Tibial nerve (tissue), 4 donors: ENCODE measurements around the gene GBE1. TPM values are rescaled to one million over a fixed set of nuclear protein-coding genes. Genes with fewer than 3 reads are reported as not detected.
A peak's percentile ranks its signal among the peaks of the same experiment; 100 is the strongest.

Experiments used
- DNase-seq, 2 donors: peaks; one replicate each; pipeline ENCODE4 v3.0.0-alpha.2; 2019; ENCODE audit warnings: low spot score in 2 of 2
- H3K27ac ChIP-seq, 4 donors: fragments of 200-600 bp; sonication (generic) in 3 of 4; one replicate each; pipeline ENCODE4 v1.5.1; 2017 to 2019; ENCODE audit warnings: mild to moderate bottlenecking in 1 of 4
- H3K27me3 ChIP-seq, 2 donors: fragments of 200-600 bp; sonication (generic) in 1 of 2; one replicate each; pipeline versions ENCODE4 v1.5.1 to v1.6.0; 2017 to 2019
- H3K36me3 ChIP-seq, 3 donors: fragments of 200-600 bp; sonication (generic); one replicate each; pipeline ENCODE4 v1.5.1; 2018 to 2019
- H3K4me1 ChIP-seq, 4 donors: fragments of 200-600 bp; sonication (generic) in 3 of 4; one replicate each; pipeline ENCODE4 v1.5.1; 2017 to 2019
- H3K4me3 ChIP-seq, 4 donors: fragments of 200-600 bp; sonication (generic) in 3 of 4; one replicate each; pipeline ENCODE4 v1.5.1; 2017 to 2019; ENCODE audit warnings: mild to moderate bottlenecking in 1 of 4, moderate library complexity in 1 of 4
- H3K9me3 ChIP-seq, 4 donors: fragments of 200-600 bp; sonication (generic) in 3 of 4; one replicate each; pipeline ENCODE4 v1.5.1; 2017 to 2019
- EP300 ChIP-seq, 2 donors: sonication (generic); formaldehyde crosslinking; IDR thresholded peaks; one replicate each; pipeline ENCODE4 v1.6.1; 2017; ENCODE audit warnings: antibody characterized with exemption in 2 of 2, mild to moderate bottlenecking in 1 of 2
- POLR2A ChIP-seq, 2 donors: fragments of 450-650 bp; IDR thresholded peaks; one replicate each; pipeline ENCODE4 v1.6.1; 2017; ENCODE audit warnings: antibody characterized with exemption in 2 of 2, mild to moderate bottlenecking in 2 of 2, moderate library complexity in 2 of 2
- WGBS, 2 donors: methylation state at CpG; one replicate each; pipeline ENCODE4 v1.1.5; 2018; 5-methylcytosine and 5-hydroxymethylcytosine counted together
- total RNA-seq, 4 donors: library from RNA; depleted of rRNA; stranded (reverse); fragments of >200 nt; gene quantifications; one replicate each; pipeline ENCODE4 v1.1.0, GENCODE V29; 2016
- TF ChIP-seq, protein P1 (sequence below), 5 experiments: fragments of 200-600 bp in 3 of 5; fragments of 450-650 bp in 2 of 5; sonication (generic) in 3 of 5; IDR thresholded peaks; one replicate each; pipeline ENCODE4 v1.5.1; 2016 to 2019; ENCODE audit warnings: antibody characterized with exemption in 5 of 5, mild to moderate bottlenecking in 3 of 5, moderate library complexity in 2 of 5

GBE1 gene
- total RNA-seq, 4 donors from 2014 or later, result 25.8 to 34.5 (median 31.3) TPM

DNA sequence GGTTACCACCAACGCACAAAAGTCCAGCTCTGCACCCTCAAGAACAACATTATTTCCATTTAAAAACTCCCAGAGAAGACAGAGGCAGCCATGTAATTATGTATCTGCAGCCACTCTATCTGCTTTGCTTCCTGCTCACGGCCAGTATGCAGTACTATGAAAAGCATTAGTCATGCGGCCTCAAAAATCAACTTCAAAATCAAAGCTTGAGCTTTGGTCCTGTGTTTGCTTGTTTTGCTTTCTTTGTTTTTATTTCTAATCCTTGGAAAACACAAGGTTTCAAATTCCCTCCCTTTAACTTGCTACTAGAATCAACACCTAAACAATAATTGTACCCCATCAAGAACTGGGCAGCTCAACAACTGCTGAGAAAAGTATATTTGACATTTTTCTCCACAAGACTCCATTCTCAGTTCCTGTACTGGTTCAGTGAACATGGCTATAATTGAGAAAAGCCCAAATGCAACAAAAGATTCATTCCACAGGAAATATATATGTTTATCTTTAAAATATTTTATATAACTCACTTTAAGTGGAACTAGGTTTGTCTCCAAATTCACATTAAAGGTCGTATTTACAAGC, 37.6 kb downstream of the GBE1 start:
- peaks cover 0 to 19% (median 0%) of the 10 kb centered on the region in 4 donors for H3K4me1 ChIP-seq

DNA sequence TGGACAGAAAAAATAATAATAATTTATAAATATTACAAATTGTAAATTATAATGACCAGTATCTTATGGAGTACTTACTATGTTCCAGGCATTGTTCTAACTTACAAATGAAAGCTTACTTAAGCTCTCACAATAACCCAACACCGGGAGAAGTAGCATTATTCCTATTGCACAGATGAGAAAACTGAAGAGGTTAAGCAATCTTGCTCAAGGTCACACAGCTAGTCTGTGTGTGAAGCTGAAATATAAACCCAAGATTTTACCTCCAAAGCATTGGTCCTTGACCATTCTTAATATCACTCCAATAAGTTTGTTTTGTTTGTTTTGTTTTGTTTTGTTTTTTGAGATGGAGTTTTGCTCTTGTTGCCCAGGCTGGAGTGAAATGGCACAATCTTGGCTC, 43.1 kb downstream of the GBE1 start:
- Histone ChIP-seq H3K4me1 (no peaks in the 10 kb centered on the region), H3K27ac (no peak overlapping the region), H3K4me3 (no peak overlapping the region), H3K36me3 (no peaks in the 10 kb centered on the region), H3K27me3 (no peaks in the 10 kb centered on the region), H3K9me3 (no peaks in the 10 kb centered on the region)
- WGBS, 2 donors, result 90 to 93% methylated on average over 1 of the region's 1 CpG
- DNase-seq, result no peak
- TF ChIP-seq EP300 (IDR thresholded peaks at IDR 0.05) (no peak), POLR2A (IDR thresholded peaks at IDR 0.05) (no peak)
- TF ChIP-seq, protein P1, sequence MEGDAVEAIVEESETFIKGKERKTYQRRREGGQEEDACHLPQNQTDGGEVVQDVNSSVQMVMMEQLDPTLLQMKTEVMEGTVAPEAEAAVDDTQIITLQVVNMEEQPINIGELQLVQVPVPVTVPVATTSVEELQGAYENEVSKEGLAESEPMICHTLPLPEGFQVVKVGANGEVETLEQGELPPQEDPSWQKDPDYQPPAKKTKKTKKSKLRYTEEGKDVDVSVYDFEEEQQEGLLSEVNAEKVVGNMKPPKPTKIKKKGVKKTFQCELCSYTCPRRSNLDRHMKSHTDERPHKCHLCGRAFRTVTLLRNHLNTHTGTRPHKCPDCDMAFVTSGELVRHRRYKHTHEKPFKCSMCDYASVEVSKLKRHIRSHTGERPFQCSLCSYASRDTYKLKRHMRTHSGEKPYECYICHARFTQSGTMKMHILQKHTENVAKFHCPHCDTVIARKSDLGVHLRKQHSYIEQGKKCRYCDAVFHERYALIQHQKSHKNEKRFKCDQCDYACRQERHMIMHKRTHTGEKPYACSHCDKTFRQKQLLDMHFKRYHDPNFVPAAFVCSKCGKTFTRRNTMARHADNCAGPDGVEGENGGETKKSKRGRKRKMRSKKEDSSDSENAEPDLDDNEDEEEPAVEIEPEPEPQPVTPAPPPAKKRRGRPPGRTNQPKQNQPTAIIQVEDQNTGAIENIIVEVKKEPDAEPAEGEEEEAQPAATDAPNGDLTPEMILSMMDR (IDR thresholded peaks at IDR 0.05), result no peak

More for the DNA sequence above, 37.6 kb downstream of the GBE1 start:
- TF ChIP-seq POLR2A (IDR thresholded peaks at IDR 0.05), result no peak
- TF ChIP-seq EP300 (IDR thresholded peaks at IDR 0.05), result no peak
- TF ChIP-seq, protein P1 (IDR thresholded peaks at IDR 0.05), result no peak
- H3K9me3 ChIP-seq, result no peaks in the 10 kb centered on the region
- no peaks in the 10 kb centered on the region for H3K27me3 ChIP-seq
- 52 to 54% methylated on average over 4 of the region's 4 CpGs for WGBS, 2 donors
- peak overlapping the region in 2 of 4 donors; percentile 8 to 44 for H3K27ac ChIP-seq
- no peaks in the 10 kb centered on the region for H3K36me3 ChIP-seq
- H3K4me3 ChIP-seq, result no peak overlapping the region
- no peak for DNase-seq

DNA sequence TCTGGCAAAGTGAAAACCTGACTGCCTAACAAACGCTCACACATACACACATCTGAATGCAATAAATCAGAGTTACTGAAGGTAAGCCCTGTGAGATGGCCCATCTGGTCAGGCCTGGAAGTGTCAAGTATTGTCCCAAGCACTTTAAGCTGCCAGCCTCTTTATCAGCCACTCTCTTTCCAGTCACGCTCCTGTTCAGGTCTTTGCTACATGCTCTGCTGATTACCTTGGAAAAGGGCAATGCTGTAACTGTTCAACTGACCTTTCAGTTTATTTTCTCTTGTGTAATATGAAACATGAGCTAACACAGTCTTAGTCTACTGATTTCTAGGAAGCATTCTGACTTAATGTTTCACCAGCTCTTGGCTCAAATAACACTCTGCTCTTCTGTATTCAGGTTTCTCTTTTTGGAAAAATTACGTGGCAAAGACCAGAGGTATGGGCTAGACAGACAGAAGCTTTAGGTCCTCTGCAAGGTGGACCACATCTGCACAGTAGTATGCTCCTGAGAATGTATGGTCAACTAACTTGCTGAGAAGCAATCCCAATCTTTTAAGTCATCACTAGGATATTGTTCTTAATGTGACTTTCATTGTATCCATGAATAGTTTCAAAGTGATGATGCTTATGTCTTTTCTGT, 44.5 kb downstream of the GBE1 start:
- 74 to 88% methylated on average over 3 of the region's 3 CpGs for WGBS, 2 donors
- H3K4me3 ChIP-seq, result no peak overlapping the region
- no peaks in the 10 kb centered on the region for H3K4me1 ChIP-seq
- H3K9me3 ChIP-seq, result no peaks in the 10 kb centered on the region
- no peak overlapping the region for H3K27ac ChIP-seq
- no peaks in the 10 kb centered on the region for H3K27me3 ChIP-seq
- no peak for DNase-seq
- H3K36me3 ChIP-seq, result no peaks in the 10 kb centered on the region
- TF ChIP-seq, protein P1 (IDR thresholded peaks at IDR 0.05), result no peak
- TF ChIP-seq POLR2A (IDR thresholded peaks at IDR 0.05), result no peak
- no peak for TF ChIP-seq EP300 (IDR thresholded peaks at IDR 0.05)

DNA sequence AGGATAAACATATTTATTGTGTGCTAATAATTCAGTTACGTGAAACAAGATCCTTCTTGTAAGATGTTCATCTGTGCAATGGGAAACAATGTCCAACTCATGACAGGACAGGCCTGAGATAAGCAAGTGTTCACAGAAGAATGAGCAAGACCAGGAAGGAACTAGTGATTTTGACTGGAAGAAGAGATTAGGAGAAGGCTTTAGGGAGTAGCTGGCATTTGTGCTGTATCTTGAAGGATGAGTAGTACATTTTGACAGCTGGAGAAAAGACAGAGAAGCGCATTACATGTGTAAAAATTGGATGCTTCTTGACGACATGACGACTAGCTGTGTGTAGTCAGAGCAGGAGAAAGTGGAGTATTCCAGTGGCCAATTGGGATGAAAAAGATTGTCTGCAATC, 48.4 kb downstream of the GBE1 start:
- H3K4me3 ChIP-seq, result no peak overlapping the region
- no peaks in the 10 kb centered on the region for H3K4me1 ChIP-seq
- no peak overlapping the region for H3K27ac ChIP-seq
- DNase-seq, result no peak
- no peaks in the 10 kb centered on the region for H3K27me3 ChIP-seq
- H3K36me3 ChIP-seq, result no peaks in the 10 kb centered on the region
- H3K9me3 ChIP-seq, result no peaks in the 10 kb centered on the region
- WGBS, 2 donors, result 92 to 97% methylated on average over 4 of the region's 4 CpGs
- TF ChIP-seq EP300 (IDR thresholded peaks at IDR 0.05) (no peak), POLR2A (IDR thresholded peaks at IDR 0.05) (no peak)
- TF ChIP-seq, protein P1 (IDR thresholded peaks at IDR 0.05), result no peak

DNA sequence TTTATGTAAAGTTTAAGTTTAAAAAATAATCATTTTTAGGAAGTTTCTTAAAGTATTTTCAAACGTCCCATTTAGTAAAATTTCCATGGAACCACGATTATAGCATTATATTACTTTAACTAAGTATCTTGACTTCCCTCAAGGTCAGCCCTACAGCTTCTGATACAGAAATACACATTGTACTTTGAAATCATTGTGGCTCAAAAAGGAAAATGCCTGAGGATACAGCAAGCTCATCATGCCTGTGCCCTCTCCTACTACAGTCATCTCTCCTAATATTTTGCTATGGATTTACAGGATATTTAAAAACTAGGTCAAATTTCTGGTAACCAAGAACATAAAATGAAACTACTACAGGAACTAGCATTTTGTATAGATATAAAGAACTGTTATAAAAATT, 51.8 kb downstream of the GBE1 start:
- Histone ChIP-seq H3K36me3 (no peaks in the 10 kb centered on the region), H3K27ac (no peak overlapping the region), H3K4me1 (no peaks in the 10 kb centered on the region), H3K4me3 (no peak overlapping the region), H3K27me3 (no peaks in the 10 kb centered on the region), H3K9me3 (no peaks in the 10 kb centered on the region)
- DNase-seq, result no peak
- WGBS, 2 donors, result 55 to 64% methylated on average over 2 of the region's 2 CpGs
- TF ChIP-seq POLR2A (IDR thresholded peaks at IDR 0.05) (no peak), EP300 (IDR thresholded peaks at IDR 0.05) (no peak)
- TF ChIP-seq, protein P1 (IDR thresholded peaks at IDR 0.05), result no peak
